ENCODE measurements around the gene PLPPR1. TPM values are rescaled to one million over a fixed set of nuclear protein-coding genes. Genes with fewer than 3 reads are reported as not detected.

Gene PLPPR1
- total and polyA plus RNA-seq, 2 of the 13 experiments (the other 11 are each of a cell fraction or from before 2014, with no cell fraction given) = 16.0 to 84.7 TPM

DNA sequence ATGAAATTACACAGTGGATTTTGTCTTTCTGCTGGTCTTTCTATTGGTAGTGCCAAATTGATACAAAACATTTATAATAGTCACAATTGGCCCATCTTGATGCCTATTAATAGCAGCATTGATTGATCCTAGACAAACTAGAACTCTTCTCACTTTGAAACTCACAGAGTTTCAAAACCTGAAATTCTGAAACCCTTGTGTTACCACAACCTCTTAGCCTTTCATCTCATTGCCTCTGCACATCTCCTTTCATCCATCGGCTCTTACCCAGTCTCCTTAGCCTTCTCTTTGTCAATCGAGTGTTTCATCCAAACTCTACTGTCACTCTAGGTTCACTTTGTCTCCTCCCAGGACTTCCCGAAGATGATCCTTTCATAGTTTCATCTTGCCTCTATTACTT lies 22.1 kb downstream of the PLPPR1 start (continued):
- TF ChIP-seq JDP2 (CRISPR knock-in tag; IDR thresholded peaks at IDR 0.05; ENCODE audit: borderline replicate concordance) = no peak
- TF ChIP-seq, protein P1, sequence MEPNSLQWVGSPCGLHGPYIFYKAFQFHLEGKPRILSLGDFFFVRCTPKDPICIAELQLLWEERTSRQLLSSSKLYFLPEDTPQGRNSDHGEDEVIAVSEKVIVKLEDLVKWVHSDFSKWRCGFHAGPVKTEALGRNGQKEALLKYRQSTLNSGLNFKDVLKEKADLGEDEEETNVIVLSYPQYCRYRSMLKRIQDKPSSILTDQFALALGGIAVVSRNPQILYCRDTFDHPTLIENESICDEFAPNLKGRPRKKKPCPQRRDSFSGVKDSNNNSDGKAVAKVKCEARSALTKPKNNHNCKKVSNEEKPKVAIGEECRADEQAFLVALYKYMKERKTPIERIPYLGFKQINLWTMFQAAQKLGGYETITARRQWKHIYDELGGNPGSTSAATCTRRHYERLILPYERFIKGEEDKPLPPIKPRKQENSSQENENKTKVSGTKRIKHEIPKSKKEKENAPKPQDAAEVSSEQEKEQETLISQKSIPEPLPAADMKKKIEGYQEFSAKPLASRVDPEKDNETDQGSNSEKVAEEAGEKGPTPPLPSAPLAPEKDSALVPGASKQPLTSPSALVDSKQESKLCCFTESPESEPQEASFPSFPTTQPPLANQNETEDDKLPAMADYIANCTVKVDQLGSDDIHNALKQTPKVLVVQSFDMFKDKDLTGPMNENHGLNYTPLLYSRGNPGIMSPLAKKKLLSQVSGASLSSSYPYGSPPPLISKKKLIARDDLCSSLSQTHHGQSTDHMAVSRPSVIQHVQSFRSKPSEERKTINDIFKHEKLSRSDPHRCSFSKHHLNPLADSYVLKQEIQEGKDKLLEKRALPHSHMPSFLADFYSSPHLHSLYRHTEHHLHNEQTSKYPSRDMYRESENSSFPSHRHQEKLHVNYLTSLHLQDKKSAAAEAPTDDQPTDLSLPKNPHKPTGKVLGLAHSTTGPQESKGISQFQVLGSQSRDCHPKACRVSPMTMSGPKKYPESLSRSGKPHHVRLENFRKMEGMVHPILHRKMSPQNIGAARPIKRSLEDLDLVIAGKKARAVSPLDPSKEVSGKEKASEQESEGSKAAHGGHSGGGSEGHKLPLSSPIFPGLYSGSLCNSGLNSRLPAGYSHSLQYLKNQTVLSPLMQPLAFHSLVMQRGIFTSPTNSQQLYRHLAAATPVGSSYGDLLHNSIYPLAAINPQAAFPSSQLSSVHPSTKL (CRISPR knock-in tag; IDR thresholded peaks at IDR 0.05) = no peak
- TF ChIP-seq, protein P2, sequence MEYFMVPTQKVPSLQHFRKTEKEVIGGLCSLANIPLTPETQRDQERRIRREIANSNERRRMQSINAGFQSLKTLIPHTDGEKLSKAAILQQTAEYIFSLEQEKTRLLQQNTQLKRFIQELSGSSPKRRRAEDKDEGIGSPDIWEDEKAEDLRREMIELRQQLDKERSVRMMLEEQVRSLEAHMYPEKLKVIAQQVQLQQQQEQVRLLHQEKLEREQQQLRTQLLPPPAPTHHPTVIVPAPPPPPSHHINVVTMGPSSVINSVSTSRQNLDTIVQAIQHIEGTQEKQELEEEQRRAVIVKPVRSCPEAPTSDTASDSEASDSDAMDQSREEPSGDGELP (IDR thresholded peaks at IDR 0.05; ENCODE audit: borderline replicate concordance, low read depth) = no peak
- TF ChIP-seq RFX3 (CRISPR knock-in tag; IDR thresholded peaks at IDR 0.05) = no peak

DNA sequence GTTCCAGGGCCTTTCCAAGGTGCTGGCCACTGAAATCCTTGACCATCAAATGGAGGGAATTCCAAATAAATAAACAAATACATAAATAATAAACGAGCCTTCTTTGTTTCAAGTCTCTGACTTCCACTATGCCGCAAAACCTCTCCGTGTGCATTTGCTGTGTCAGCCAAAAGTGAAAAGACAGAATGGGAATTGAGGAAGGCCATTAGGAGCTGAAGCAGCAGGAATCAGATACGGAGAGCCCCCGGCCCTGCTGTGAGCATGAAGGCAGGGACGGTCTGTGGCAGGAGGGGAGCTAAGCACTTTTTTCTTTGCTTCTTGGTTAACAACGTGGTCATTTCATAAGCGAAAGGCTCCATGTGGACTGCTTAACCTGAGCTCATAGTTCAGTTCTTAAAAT lies 26.1 kb downstream of the PLPPR1 start:
- no peak overlapping the region for H3K4me3 ChIP-seq (replicated peaks in 1 of 3; ENCODE audit: insufficient read depth in 1 of 3, low read depth in 2 of 3, low read length in 3 of 3)
- H3K36me3 ChIP-seq (replicated peaks in 1 of 2; ENCODE audit: control insufficient read depth in 1 of 2, insufficient read depth in 2 of 2, low read length in 2 of 2) = no peaks in the 10 kb centered on the region
- H3K4me1 ChIP-seq (ENCODE audit: insufficient read depth, low read length) = no peaks in the 10 kb centered on the region
- no peak overlapping the region for H3K4me2 ChIP-seq (ENCODE audit: low read depth, low read length)
- DNase-seq (ENCODE audit: low spot score) (no peak), FAIRE-seq (no peak), ATAC-seq (no peak)
- no peaks in the 10 kb centered on the region for H3K27me3 ChIP-seq (ENCODE audit: control insufficient read depth in 1 of 2, insufficient read depth in 2 of 2, low read length in 2 of 2)
- no peaks in the 10 kb centered on the region for H3K9me3 ChIP-seq (ENCODE audit: low read length)
- CTCF ChIA-PET (ENCODE audit: low intra/inter-chr PET ratio, low total read pairs) = no interaction called here
- POLR2A ChIA-PET = no interaction called here
- H4K20me1 ChIP-seq (ENCODE audit: insufficient read depth, low read length) = no peaks in the 10 kb centered on the region
- H3K79me2 ChIP-seq (ENCODE audit: insufficient read depth, low read length) = no peaks in the 10 kb centered on the region
- no peak overlapping the region for H2AFZ ChIP-seq (ENCODE audit: low read length)
- in situ Hi-C loops (cut with HindIII; ENCODE audit: extremely low pct_ligation_motif_present, low pct_unique_long_range_greater_than_20kb) = no loop called here
- WGBS (ENCODE audit: low lambda C conversion rate) = 79% methylated on average over 8 of the region's 8 CpGs
- BruUV-seq (replicated peaks) = no TSS peak
- intact Hi-C loops (cut with micrococcal nuclease; ENCODE audit: unreplicated experiment) = no loop called here
- no peak overlapping the region for H3K27ac ChIP-seq (ENCODE audit: extremely low read length, insufficient read depth, low read length)
- H3K9ac ChIP-seq (ENCODE audit: insufficient read depth, low read depth, low read length) = no peak overlapping the region
- no peak for TF ChIP-seq ZNF652 (CRISPR knock-in tag; IDR thresholded peaks at IDR 0.05; ENCODE audit: borderline replicate concordance, low read depth)
- TF ChIP-seq TOE1 (CRISPR knock-in tag; IDR thresholded peaks at IDR 0.05) = no peak
- TF ChIP-seq ZNF83 (CRISPR knock-in tag; IDR thresholded peaks at IDR 0.05; ENCODE audit: borderline replicate concordance) = no peak
- TF ChIP-seq GABPA (IDR thresholded peaks at IDR 0.05; ENCODE audit: low read depth, low read length) = no peak
- TF ChIP-seq GABPA (CRISPR knock-in tag; IDR thresholded peaks at IDR 0.05; ENCODE audit: low read depth) = no peak
- peak; percentile 72 to 84 for TF ChIP-seq MAFK (conservative IDR thresholded peaks at IDR 0.05 in 1 of 2, IDR thresholded peaks at IDR 0.05 in 1 of 2; ENCODE audit: low read length in 2 of 2)
- TF ChIP-seq ZNF792 (CRISPR knock-in tag; IDR thresholded peaks at IDR 0.05) = no peak
- TF ChIP-seq ZNF430 (CRISPR knock-in tag; IDR thresholded peaks at IDR 0.05) = no peak
- no peak for TF ChIP-seq THYN1 (CRISPR knock-in tag; IDR thresholded peaks at IDR 0.05; ENCODE audit: borderline replicate concordance, low read depth)
- TF ChIP-seq DR1 (CRISPR knock-in tag; IDR thresholded peaks at IDR 0.05) = no peak
- TF ChIP-seq MAFF (IDR thresholded peaks at IDR 0.05; ENCODE audit: low read depth, low read length) = peak; percentile 77
- TF ChIP-seq, protein P3, sequence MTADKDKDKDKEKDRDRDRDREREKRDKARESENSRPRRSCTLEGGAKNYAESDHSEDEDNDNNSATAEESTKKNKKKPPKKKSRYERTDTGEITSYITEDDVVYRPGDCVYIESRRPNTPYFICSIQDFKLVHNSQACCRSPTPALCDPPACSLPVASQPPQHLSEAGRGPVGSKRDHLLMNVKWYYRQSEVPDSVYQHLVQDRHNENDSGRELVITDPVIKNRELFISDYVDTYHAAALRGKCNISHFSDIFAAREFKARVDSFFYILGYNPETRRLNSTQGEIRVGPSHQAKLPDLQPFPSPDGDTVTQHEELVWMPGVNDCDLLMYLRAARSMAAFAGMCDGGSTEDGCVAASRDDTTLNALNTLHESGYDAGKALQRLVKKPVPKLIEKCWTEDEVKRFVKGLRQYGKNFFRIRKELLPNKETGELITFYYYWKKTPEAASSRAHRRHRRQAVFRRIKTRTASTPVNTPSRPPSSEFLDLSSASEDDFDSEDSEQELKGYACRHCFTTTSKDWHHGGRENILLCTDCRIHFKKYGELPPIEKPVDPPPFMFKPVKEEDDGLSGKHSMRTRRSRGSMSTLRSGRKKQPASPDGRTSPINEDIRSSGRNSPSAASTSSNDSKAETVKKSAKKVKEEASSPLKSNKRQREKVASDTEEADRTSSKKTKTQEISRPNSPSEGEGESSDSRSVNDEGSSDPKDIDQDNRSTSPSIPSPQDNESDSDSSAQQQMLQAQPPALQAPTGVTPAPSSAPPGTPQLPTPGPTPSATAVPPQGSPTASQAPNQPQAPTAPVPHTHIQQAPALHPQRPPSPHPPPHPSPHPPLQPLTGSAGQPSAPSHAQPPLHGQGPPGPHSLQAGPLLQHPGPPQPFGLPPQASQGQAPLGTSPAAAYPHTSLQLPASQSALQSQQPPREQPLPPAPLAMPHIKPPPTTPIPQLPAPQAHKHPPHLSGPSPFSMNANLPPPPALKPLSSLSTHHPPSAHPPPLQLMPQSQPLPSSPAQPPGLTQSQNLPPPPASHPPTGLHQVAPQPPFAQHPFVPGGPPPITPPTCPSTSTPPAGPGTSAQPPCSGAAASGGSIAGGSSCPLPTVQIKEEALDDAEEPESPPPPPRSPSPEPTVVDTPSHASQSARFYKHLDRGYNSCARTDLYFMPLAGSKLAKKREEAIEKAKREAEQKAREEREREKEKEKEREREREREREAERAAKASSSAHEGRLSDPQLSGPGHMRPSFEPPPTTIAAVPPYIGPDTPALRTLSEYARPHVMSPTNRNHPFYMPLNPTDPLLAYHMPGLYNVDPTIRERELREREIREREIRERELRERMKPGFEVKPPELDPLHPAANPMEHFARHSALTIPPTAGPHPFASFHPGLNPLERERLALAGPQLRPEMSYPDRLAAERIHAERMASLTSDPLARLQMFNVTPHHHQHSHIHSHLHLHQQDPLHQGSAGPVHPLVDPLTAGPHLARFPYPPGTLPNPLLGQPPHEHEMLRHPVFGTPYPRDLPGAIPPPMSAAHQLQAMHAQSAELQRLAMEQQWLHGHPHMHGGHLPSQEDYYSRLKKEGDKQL (CRISPR knock-in tag; IDR thresholded peaks at IDR 0.05; ENCODE audit: low read depth) = no peak
